PC-9 (cell line): ENCODE measurements around the gene AP1S2. TPM values are rescaled to one million over a fixed set of nuclear protein-coding genes. Genes with fewer than 3 reads are reported as not detected.

Experiments used
- Bru-seq: library from RNA; stranded (reverse); fragments of 400-500 nt; gene quantifications from one replicate; lab custom pipeline; 2021; lab: Mats Ljungman, UMichigan
- BruChase-seq, 2 experiments: library from RNA; stranded (reverse); fragments of 400-500 nt; gene quantifications; one replicate each; lab custom pipeline; 2021; lab: Mats Ljungman, UMichigan
- BruUV-seq: library from RNA; stranded (reverse); fragments of 400-500 nt; replicated peaks from 2 replicates; lab custom pipeline; 2021; lab: Mats Ljungman, UMichigan
- CTCF ChIA-PET: fragments of 300-600 bp; sonication (Branson Sonifier 250); formaldehyde crosslinking; loops from one replicate; lab custom pipeline; 2022; ENCODE audit warnings: antibody characterized with exemption; lab: Charles Lee
- POLR2A ChIA-PET: fragments of 300-600 bp; sonication (Branson Sonifier 250); formaldehyde crosslinking; loops from one replicate; lab custom pipeline; 2022; ENCODE audit warnings: antibody characterized with exemption; ENCODE audit not compliant: unreplicated experiment; lab: Charles Lee
- DNase-seq, 2 experiments: peaks; one replicate each; pipeline versions ENCODE4 v3.0.0 to v3.0.0-alpha.2; 2015 to 2022; ENCODE audit warnings: mixed read lengths in 1 of 2
- H2AFZ ChIP-seq: fragments of 200-600 bp; sonication (generic); 2 replicates; pipeline ENCODE4 v1.8.1; 2017; ENCODE audit warnings: antibody characterized with exemption
- H3F3A ChIP-seq: fragments of 200-600 bp; sonication (generic); 2 replicates; pipeline ENCODE4 v1.8.1; 2017; ENCODE audit warnings: antibody characterized with exemption, mild to moderate bottlenecking, low read depth; ENCODE audit not compliant: insufficient read depth
- H3K27ac ChIP-seq: fragments of 200-600 bp; sonication (generic); 2 replicates; pipeline ENCODE4 v1.6.1; 2016; ENCODE audit warnings: mixed run types
- H3K27me3 ChIP-seq: fragments of 200-600 bp; sonication (generic); 2 replicates; pipeline ENCODE4 v1.6.1; 2016; ENCODE audit warnings: low read depth, mixed run types; ENCODE audit not compliant: insufficient read depth
- H3K36me3 ChIP-seq: fragments of 200-600 bp; sonication (generic); 2 replicates; pipeline ENCODE4 v1.6.1; 2016; ENCODE audit warnings: low read depth, mixed run types
- H3K4me1 ChIP-seq: fragments of 200-600 bp; sonication (generic); replicated peaks from 2 replicates; pipeline ENCODE4 v1.6.1; 2016; ENCODE audit warnings: mixed run types; ENCODE audit not compliant: insufficient read depth
- H3K4me2 ChIP-seq: fragments of 200-600 bp; sonication (generic); 2 replicates; pipeline ENCODE4 v1.6.1; 2017; ENCODE audit warnings: mixed run types
- H3K4me3 ChIP-seq: fragments of 200-600 bp; sonication (generic); 2 replicates; pipeline ENCODE4 v1.6.1; 2016; ENCODE audit warnings: mixed run types
- H3K79me2 ChIP-seq: fragments of 200-600 bp; sonication (generic); 2 replicates; pipeline ENCODE4 v1.6.1; 2017; ENCODE audit warnings: low read depth, mixed run types
- H3K9me2 ChIP-seq: fragments of 200-600 bp; sonication (generic); 2 replicates; pipeline ENCODE4 v1.8.1; 2017; ENCODE audit warnings: mild to moderate bottlenecking; ENCODE audit not compliant: insufficient read depth
- H3K9me3 ChIP-seq: fragments of 200-600 bp; sonication (generic); 2 replicates; pipeline ENCODE4 v1.8.1; 2016; ENCODE audit warnings: low read depth; ENCODE audit not compliant: insufficient read depth
- H4K20me1 ChIP-seq: fragments of 200-600 bp; sonication (generic); 2 replicates; pipeline ENCODE4 v1.8.1; 2017; ENCODE audit not compliant: insufficient read depth
- EZH2 ChIP-seq: fragments of 200-600 bp; sonication (generic); IDR thresholded peaks from 2 replicates; pipeline ENCODE4 v1.8.0; 2017; ENCODE audit warnings: antibody characterized with exemption, low read depth
- intact Hi-C: fragments of 100-400 bp; cut with micrococcal nuclease; formaldehyde crosslinking; loops from one replicate; pipeline ENCODE4 v1.10.0; 2022; ENCODE audit not compliant: unreplicated experiment
- long read RNA-seq: library from polyadenylated mRNA; stranded (forward); transcript quantifications from one replicate; pipeline ENCODE4 v2.0.0, GENCODE V29; 2022
- total RNA-seq: library from RNA; stranded (reverse); gene quantifications from 2 replicates; pipeline ENCODE4 v1.2.3, GENCODE V29; 2021
- TF ChIP-seq, protein P1 (sequence below): fragments of 200-600 bp; sonication (generic); conservative IDR thresholded peaks from 2 replicates; pipeline ENCODE4 v1.6.1; 2017; ENCODE audit warnings: mixed run types, antibody characterized with exemption, mild to moderate bottlenecking, moderate library complexity

AP1S2 gene
- total RNA-seq: 10.6 and 14.2 TPM in 2 replicates
- percentile 68 among the genes with signal in this experiment for Bru-seq, nascent RNA
- BruChase-seq, experiment 1, labeled RNA remaining after a 2-hour chase: percentile 71 among the genes with signal in this experiment
- BruChase-seq, experiment 2, labeled RNA remaining after a 6-hour chase: percentile 74 among the genes with signal in this experiment
- long read RNA-seq, transcript AP1S2-201 (5 exons, 2,237 nt): major isoform, 22 of 49 reads
- long read RNA-seq, partial matches to known transcripts: 2 of 49 reads
- long read RNA-seq, other reads (novel, unspliced or antisense): 25 of 49 reads

DNA sequence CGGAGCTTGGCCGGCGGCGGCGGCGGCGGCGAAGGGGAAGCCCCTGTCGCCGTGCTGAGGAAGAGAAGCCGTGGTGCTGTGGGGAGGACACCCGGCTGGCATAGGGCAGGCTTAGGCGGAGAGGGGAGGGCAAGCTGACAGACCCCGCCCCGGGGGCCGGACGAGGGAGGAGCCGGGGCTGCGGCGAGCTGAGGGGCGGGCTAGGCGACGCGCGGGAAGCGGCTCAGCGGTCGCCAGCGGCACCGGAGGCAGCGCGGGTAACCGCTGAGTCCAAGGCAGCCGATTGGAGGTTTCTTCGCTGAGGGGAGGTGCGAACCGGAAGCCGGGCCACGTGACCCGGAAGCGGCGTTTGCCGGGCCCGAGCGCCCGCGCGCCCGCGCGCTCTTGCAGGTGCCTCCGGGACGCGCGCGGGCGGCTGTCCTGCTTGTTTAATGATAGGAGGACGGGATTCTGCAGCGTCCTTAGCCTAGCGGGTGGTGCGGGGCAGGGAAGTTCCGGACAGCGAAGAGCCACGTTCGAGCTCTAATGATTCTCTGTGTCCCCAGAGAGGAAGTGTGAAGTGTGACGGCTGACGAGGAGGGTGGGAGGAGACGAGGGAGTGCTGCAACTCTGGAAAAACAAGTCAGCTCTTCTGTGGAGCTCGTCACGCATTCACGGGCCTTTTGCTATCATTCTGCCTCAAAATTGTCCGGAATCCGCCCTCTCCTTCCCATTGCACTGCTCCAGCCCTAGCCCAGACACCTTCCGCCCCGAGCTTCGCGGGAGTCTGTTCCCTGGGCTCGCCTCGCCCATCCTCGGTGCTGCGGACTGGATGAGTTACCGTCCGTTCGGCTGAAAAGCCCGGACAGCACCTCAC, at the start of gene AP1S2:
AP1S2 (minus strand) TSS at position 102 of the 856 bp plus-strand sequence. CDS start 2,289 bp downstream, outside the sequence.
- Histone ChIP-seq H3K79me2 (no peaks in the 10 kb centered on the region), H3K4me3 (peak within 1 kb of the TSS; percentile 78), H3K4me2 (peak within 1 kb of the TSS; percentile 88), H3K4me1 (peaks cover 7% of the 10 kb centered on the region; the same call in 1 of the 2 replicates), H3K36me3 (no peaks in the 10 kb centered on the region), H3K27me3 (no peaks in the 10 kb centered on the region), H3K9me2 (no peaks in the 10 kb centered on the region), H3K27ac (peak within 1 kb of the TSS; percentile 61), H3K9me3 (no peaks in the 10 kb centered on the region), H3F3A (peaks cover 9% of the 10 kb centered on the region; the same call in 1 of the 2 replicates), H2AFZ (peak within 1 kb of the TSS; percentile 97), H4K20me1 (no peaks in the 10 kb centered on the region)
- ChIA-PET POLR2A (interaction anchor here (0.6 to 1.0 kb wide), 3 partner anchors 31 to 864 kb away, joined by 3 to 20 read pairs (median 4); partner anchors contain the start of gene SYAP1), CTCF (no interaction called here)
- no peak for TF ChIP-seq EZH2
- TF ChIP-seq, protein P1, sequence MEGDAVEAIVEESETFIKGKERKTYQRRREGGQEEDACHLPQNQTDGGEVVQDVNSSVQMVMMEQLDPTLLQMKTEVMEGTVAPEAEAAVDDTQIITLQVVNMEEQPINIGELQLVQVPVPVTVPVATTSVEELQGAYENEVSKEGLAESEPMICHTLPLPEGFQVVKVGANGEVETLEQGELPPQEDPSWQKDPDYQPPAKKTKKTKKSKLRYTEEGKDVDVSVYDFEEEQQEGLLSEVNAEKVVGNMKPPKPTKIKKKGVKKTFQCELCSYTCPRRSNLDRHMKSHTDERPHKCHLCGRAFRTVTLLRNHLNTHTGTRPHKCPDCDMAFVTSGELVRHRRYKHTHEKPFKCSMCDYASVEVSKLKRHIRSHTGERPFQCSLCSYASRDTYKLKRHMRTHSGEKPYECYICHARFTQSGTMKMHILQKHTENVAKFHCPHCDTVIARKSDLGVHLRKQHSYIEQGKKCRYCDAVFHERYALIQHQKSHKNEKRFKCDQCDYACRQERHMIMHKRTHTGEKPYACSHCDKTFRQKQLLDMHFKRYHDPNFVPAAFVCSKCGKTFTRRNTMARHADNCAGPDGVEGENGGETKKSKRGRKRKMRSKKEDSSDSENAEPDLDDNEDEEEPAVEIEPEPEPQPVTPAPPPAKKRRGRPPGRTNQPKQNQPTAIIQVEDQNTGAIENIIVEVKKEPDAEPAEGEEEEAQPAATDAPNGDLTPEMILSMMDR: no peak
- BruUV-seq: TSS peak; percentile 96
- intact Hi-C loops: no loop called here
- peak; percentile 81 to 95 for DNase-seq

DNA sequence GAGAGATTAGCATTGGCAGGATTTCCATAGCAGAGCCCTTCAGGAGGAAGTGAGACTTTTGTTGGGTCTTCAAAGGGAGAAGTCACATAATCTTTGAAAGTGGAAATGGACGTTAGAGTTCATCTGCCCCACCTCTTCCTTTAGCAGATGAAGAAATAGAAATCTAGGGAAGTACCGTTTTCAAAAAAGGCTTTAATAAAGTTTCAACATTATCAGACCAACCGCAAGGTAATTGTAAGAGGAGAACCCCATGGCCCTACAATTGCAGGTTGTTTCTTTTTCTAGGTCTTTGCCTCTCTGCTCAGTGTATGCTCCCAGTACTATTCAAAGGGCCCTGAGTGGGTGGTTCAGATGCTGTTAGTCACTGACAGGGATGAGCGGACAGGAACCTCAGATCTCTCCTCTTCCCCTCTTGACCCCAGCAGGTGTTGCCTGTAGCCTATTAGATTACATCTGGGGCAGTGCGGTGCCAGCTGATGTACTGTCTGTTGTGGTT, 48.6 kb upstream of the AP1S2 start:
- ChIA-PET POLR2A (no interaction called here), CTCF (no interaction called here)
- Histone ChIP-seq H3K4me2 (no peak overlapping the region), H3K27me3 (no peaks in the 10 kb centered on the region), H3K9me2 (no peaks in the 10 kb centered on the region), H4K20me1 (no peaks in the 10 kb centered on the region), H3K9me3 (no peaks in the 10 kb centered on the region), H3K27ac (no peak overlapping the region), H3K36me3 (no peaks in the 10 kb centered on the region), H3K4me3 (no peak overlapping the region), H3K4me1 (no peaks in the 10 kb centered on the region), H2AFZ (no peak overlapping the region), H3F3A (no peaks in the 10 kb centered on the region), H3K79me2 (no peaks in the 10 kb centered on the region)
- intact Hi-C loops: no loop called here
- DNase-seq: no peak
- BruUV-seq: no TSS peak
- TF ChIP-seq, protein P1: no peak

DNA sequence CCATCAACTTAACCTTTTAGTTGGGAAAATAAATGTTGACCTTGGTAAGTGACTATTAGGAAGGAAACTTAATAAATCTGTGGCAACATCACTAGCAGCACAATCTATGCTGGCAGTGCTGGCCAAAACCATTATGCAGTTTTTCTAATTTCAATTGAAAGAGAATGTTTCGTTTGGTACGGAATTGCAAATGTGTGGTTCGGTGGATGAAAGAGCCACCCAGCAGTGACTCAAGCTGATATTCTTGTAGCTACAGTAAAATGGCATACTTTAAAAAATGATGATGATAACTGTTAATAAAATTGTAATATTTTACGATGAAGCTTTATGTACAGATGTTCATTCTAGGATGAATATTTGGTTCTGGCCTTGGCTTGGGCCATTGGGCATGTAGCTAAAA, 40.7 kb upstream of the AP1S2 start:
- no peaks in the 10 kb centered on the region for H3F3A ChIP-seq
- TF ChIP-seq EZH2: no peak
- TF ChIP-seq, protein P1: no peak
- H3K27me3 ChIP-seq: no peaks in the 10 kb centered on the region
- H4K20me1 ChIP-seq: no peaks in the 10 kb centered on the region
- no peaks in the 10 kb centered on the region for H3K36me3 ChIP-seq
- no peak overlapping the region for H3K4me2 ChIP-seq
- no peaks in the 10 kb centered on the region for H3K9me2 ChIP-seq
- no TSS peak for BruUV-seq
- H3K27ac ChIP-seq: no peak overlapping the region
- H2AFZ ChIP-seq: no peak overlapping the region
- POLR2A ChIA-PET: no interaction called here
- no peaks in the 10 kb centered on the region for H3K79me2 ChIP-seq
- H3K4me1 ChIP-seq: no peaks in the 10 kb centered on the region
- no peak for DNase-seq
- no peak overlapping the region for H3K4me3 ChIP-seq
- intact Hi-C loops: no loop called here
- CTCF ChIA-PET: no interaction called here
- H3K9me3 ChIP-seq: no peaks in the 10 kb centered on the region
